ENCODE data around the gene CTTN. TPM values are rescaled to one million over a fixed set of nuclear protein-coding genes. Genes with fewer than 3 reads are reported as not detected.

Gene CTTN
- polyA plus RNA-seq (2013, experiment 1 of 2), result 116 TPM
- polyA plus RNA-seq (2013, experiment 2 of 2), result 115 TPM

DNA sequence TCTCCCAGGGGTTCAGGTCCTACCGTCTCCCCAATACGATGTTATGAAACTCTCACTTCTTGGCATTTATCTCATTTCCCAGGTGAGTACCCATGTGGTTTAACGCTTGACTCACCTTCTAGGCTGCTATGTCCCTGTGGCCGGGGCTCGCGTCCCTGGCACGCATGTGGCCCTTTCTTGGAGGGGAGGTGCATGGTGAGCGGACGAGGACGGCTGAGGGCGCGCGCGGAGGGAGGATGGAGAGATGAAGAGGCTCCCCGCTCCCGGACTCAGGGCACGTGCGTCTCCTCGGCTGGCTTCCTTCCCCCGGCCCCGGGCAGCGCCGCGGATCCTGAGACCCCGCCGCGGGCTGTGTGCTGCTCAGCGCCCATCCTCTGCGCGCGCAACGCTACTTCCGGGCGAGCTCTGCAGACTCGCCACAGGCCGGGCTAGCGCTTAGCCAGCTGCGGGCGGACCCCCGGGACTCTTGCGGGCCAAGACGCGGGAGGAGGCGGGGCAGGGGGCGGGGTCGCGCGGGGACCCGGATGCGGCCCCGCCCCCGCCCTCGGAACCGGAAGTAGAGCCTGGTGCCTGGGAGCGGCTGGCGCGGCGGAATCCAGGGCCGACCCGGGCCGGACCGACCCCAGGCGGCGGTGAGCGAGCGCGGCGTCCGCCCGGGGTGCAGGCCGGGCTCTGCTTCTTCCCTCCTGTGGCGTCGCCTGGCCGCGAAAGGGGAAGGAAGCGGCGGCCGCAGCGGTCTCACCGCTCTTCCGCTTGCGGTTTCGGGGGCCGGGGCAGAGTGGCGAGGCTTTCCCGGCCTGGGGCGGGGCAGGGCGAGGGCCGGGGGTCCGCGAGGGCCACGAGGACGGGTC, at the start of gene CTTN:
Gene CTTN (plus strand): TSS at position 547 of the 851 bp plus-strand sequence. CDS start 8,769 bp downstream, outside the sequence.
- H3K27ac ChIP-seq (ENCODE audit: low read depth, low read length), result peak within 1 kb of the TSS; percentile 41
- H3K4me2 ChIP-seq (ENCODE audit: low read length), result peak within 1 kb of the TSS; percentile 81
- H4K5ac ChIP-seq (ENCODE audit: low read length), result no peak within 1 kb of the TSS
- H2BK120ac ChIP-seq (ENCODE audit: low read depth, low read length), result peak within 1 kb of the TSS; percentile 69
- H3K56ac ChIP-seq (ENCODE audit: low read length), result peak within 1 kb of the TSS; percentile 95
- H3K4me1 ChIP-seq (ENCODE audit: control insufficient read depth, low read depth, low read length), result peaks cover 8% of the 10 kb centered on the region
- peak within 1 kb of the TSS; percentile 89 for H3K4me3 ChIP-seq (ENCODE audit: low read length)
- no peak within 1 kb of the TSS for H2BK15ac ChIP-seq (replicated peaks; ENCODE audit: low read depth)
- H3K4ac ChIP-seq (ENCODE audit: low read depth, low read length), result peak within 1 kb of the TSS; percentile 99
- peaks cover 51% of the 10 kb centered on the region for H3K79me2 ChIP-seq (ENCODE audit: control insufficient read depth, insufficient read depth, low read length)
- peak within 1 kb of the TSS; percentile 99 for H3K18ac ChIP-seq (ENCODE audit: low read length)
- peaks cover 4% of the 10 kb centered on the region for H3K36me3 ChIP-seq (ENCODE audit: control insufficient read depth, insufficient read depth, low read length)
- peak; percentile 96 for DNase-seq
- H2BK5ac ChIP-seq (ENCODE audit: low read length), result no peak within 1 kb of the TSS
- H4K8ac ChIP-seq (ENCODE audit: low read depth, low read length), result peak within 1 kb of the TSS; percentile 87
- no CpG with 5 or more reads among the region's 93 CpGs for WGBS (ENCODE audit: extremely low coverage, insufficient coverage, low lambda C conversion rate)
- H2AK5ac ChIP-seq (ENCODE audit: low read length), result no peak within 1 kb of the TSS
- H3K9ac ChIP-seq (ENCODE audit: low read length), result peak within 1 kb of the TSS; percentile 95
- H3K27me3 ChIP-seq (ENCODE audit: insufficient read depth, low read length, poor library complexity), result no peaks in the 10 kb centered on the region
- no peak within 1 kb of the TSS for H3K23ac ChIP-seq (ENCODE audit: low read length)
- H3K79me1 ChIP-seq (ENCODE audit: low read length), result peaks cover 31% of the 10 kb centered on the region

DNA sequence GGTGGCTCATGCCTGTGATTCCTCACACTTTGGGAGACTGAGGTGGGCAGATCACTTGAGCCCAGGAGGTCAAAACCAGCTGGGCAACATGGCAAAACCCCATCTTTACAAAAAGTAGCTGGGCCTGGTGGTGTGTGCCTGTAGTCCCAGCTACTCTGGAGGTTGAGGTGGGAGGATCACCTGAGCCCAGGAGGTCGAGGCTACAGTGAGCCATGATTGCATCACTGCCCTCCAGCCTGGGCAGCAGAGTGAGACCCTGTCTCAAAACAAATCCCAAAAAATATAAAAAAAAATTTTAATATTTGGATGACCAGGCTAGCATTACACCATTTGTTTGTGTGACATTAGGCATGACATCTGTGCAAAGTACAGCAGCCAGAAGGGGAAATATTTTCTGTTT, 49.7 kb upstream of the CTTN start:
- WGBS (ENCODE audit: extremely low coverage, insufficient coverage, low lambda C conversion rate), result no CpG with 5 or more reads among the region's 1 CpG
- no peak overlapping the region for H3K56ac ChIP-seq (ENCODE audit: low read length)
- no peak overlapping the region for H2AK5ac ChIP-seq (ENCODE audit: low read length)
- no peak overlapping the region for H2BK120ac ChIP-seq (ENCODE audit: low read depth, low read length)
- H3K23ac ChIP-seq (ENCODE audit: low read length), result no peak overlapping the region
- no peak overlapping the region for H2BK15ac ChIP-seq (replicated peaks; ENCODE audit: low read depth)
- H3K4me3 ChIP-seq (ENCODE audit: low read length), result no peak overlapping the region
- H3K18ac ChIP-seq (ENCODE audit: low read length), result no peak overlapping the region
- H4K5ac ChIP-seq (ENCODE audit: low read length), result no peak overlapping the region
- H3K36me3 ChIP-seq (ENCODE audit: control insufficient read depth, insufficient read depth, low read length), result peaks cover 11% of the 10 kb centered on the region
- H2BK5ac ChIP-seq (ENCODE audit: low read length), result no peak overlapping the region
- no peaks in the 10 kb centered on the region for H3K79me2 ChIP-seq (ENCODE audit: control insufficient read depth, insufficient read depth, low read length)
- no peak overlapping the region for H3K4ac ChIP-seq (ENCODE audit: low read depth, low read length)
- H3K27me3 ChIP-seq (ENCODE audit: insufficient read depth, low read length, poor library complexity), result no peaks in the 10 kb centered on the region
- DNase-seq, result no peak
- H3K4me2 ChIP-seq (ENCODE audit: low read length), result no peak overlapping the region
- H3K4me1 ChIP-seq (ENCODE audit: control insufficient read depth, low read depth, low read length), result no peaks in the 10 kb centered on the region
- H3K27ac ChIP-seq (ENCODE audit: low read depth, low read length), result no peak overlapping the region
- no peak overlapping the region for H4K8ac ChIP-seq (ENCODE audit: low read depth, low read length)
- H3K9ac ChIP-seq (ENCODE audit: low read length), result no peak overlapping the region
- peaks cover 2% of the 10 kb centered on the region for H3K79me1 ChIP-seq (ENCODE audit: low read length)

DNA sequence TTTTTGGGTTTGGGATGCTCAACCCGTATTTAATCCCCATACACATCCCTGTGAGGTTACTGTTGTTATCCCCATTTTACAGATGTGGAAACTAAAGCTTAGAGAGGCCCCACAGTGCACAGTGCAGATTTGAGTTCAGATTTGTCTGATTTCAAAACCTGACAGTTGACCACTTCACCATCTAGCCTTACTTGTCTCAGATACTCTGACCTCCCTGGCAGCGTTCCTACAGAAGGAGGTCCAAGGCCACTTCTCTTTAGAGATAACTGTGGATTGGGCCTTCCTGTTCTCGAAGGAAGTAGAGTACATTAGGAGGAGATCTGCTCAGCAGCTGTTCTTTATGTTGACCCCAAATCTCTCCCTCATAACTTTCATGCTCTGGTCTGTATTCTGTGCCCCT, 46.7 kb upstream of the CTTN start:
- Histone ChIP-seq H3K4me2 (ENCODE audit: low read length) (no peak overlapping the region), H3K79me2 (ENCODE audit: control insufficient read depth, insufficient read depth, low read length) (no peaks in the 10 kb centered on the region), H3K27ac (ENCODE audit: low read depth, low read length) (no peak overlapping the region), H3K4me1 (ENCODE audit: control insufficient read depth, low read depth, low read length) (no peaks in the 10 kb centered on the region), H3K4ac (ENCODE audit: low read depth, low read length) (no peak overlapping the region), H2BK120ac (ENCODE audit: low read depth, low read length) (no peak overlapping the region), H4K5ac (ENCODE audit: low read length) (no peak overlapping the region), H3K36me3 (ENCODE audit: control insufficient read depth, insufficient read depth, low read length) (peaks cover 21% of the 10 kb centered on the region), H3K23ac (ENCODE audit: low read length) (no peak overlapping the region), H3K9ac (ENCODE audit: low read length) (no peak overlapping the region), H2BK5ac (ENCODE audit: low read length) (no peak overlapping the region), H3K79me1 (ENCODE audit: low read length) (peaks cover 2% of the 10 kb centered on the region), H3K56ac (ENCODE audit: low read length) (no peak overlapping the region), H3K4me3 (ENCODE audit: low read length) (no peak overlapping the region), H4K8ac (ENCODE audit: low read depth, low read length) (no peak overlapping the region), H2AK5ac (ENCODE audit: low read length) (no peak overlapping the region), H3K27me3 (ENCODE audit: insufficient read depth, low read length, poor library complexity) (no peaks in the 10 kb centered on the region), H3K18ac (ENCODE audit: low read length) (no peak overlapping the region), H2BK15ac (replicated peaks; ENCODE audit: low read depth) (no peak overlapping the region)
- DNase-seq, result no peak
- no CpG with 5 or more reads among the region's 3 CpGs for WGBS (ENCODE audit: extremely low coverage, insufficient coverage, low lambda C conversion rate)

DNA sequence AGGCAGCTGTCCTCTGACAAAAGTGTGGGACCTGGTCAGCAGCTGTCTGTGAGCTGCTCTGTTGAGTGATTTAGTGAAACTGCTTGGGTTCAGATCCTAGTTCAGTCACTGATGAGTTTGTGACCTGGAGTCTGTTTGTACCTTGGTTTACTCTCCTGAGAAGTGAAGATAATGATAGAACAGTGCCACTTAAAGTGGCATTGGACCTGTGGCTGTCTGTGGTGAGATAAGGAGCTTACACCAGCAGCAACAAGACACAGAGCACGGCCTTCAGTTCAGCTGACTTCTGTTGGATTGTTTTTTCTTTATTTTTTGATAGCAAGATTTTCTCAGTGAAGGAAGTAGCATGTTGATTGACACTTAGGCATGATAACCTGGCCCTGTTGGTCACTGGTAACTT, 46.2 kb upstream of the CTTN start:
- Histone ChIP-seq H3K79me2 (ENCODE audit: control insufficient read depth, insufficient read depth, low read length) (no peaks in the 10 kb centered on the region), H3K4me2 (ENCODE audit: low read length) (no peak overlapping the region), H2BK5ac (ENCODE audit: low read length) (no peak overlapping the region), H3K56ac (ENCODE audit: low read length) (no peak overlapping the region), H4K5ac (ENCODE audit: low read length) (no peak overlapping the region), H2BK120ac (ENCODE audit: low read depth, low read length) (no peak overlapping the region), H3K79me1 (ENCODE audit: low read length) (peaks cover 2% of the 10 kb centered on the region), H3K18ac (ENCODE audit: low read length) (no peak overlapping the region), H2AK5ac (ENCODE audit: low read length) (no peak overlapping the region), H4K8ac (ENCODE audit: low read depth, low read length) (no peak overlapping the region), H3K36me3 (ENCODE audit: control insufficient read depth, insufficient read depth, low read length) (peaks cover 23% of the 10 kb centered on the region), H3K4ac (ENCODE audit: low read depth, low read length) (no peak overlapping the region), H3K23ac (ENCODE audit: low read length) (no peak overlapping the region), H3K27me3 (ENCODE audit: insufficient read depth, low read length, poor library complexity) (no peaks in the 10 kb centered on the region), H2BK15ac (replicated peaks; ENCODE audit: low read depth) (no peak overlapping the region), H3K4me3 (ENCODE audit: low read length) (no peak overlapping the region), H3K9ac (ENCODE audit: low read length) (no peak overlapping the region), H3K27ac (ENCODE audit: low read depth, low read length) (no peak overlapping the region), H3K4me1 (ENCODE audit: control insufficient read depth, low read depth, low read length) (no peaks in the 10 kb centered on the region)
- DNase-seq, result no peak
- WGBS (ENCODE audit: extremely low coverage, insufficient coverage, low lambda C conversion rate), result no CpG with 5 or more reads among the region's 1 CpG

DNA sequence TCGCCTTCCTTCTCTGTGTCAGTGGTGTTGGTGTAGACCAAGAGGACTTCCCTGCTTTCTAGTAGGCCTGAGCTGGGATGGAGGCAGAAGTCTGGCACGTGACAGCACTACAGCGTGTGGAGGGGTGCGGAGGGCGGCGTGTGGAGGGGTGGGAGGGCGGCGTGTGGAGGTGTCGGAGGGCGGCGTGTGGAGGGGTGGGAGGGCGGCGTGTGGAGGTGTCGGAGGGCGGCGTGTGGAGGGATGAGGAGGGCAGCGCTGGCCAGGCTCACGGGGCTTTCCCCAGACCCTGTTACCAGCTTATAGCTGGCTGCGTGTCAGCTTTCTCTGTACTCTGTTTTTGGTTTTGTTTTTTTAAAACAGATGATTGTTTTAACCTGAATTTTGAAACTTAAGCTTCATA, 45.7 kb upstream of the CTTN start:
- H2AK5ac ChIP-seq (ENCODE audit: low read length), result no peak overlapping the region
- peaks cover 2% of the 10 kb centered on the region for H3K79me1 ChIP-seq (ENCODE audit: low read length)
- no peaks in the 10 kb centered on the region for H3K4me1 ChIP-seq (ENCODE audit: control insufficient read depth, low read depth, low read length)
- peaks cover 23% of the 10 kb centered on the region for H3K36me3 ChIP-seq (ENCODE audit: control insufficient read depth, insufficient read depth, low read length)
- H3K23ac ChIP-seq (ENCODE audit: low read length), result no peak overlapping the region
- H3K9ac ChIP-seq (ENCODE audit: low read length), result no peak overlapping the region
- H3K18ac ChIP-seq (ENCODE audit: low read length), result no peak overlapping the region
- no peaks in the 10 kb centered on the region for H3K27me3 ChIP-seq (ENCODE audit: insufficient read depth, low read length, poor library complexity)
- no peak overlapping the region for H3K4me3 ChIP-seq (ENCODE audit: low read length)
- H3K79me2 ChIP-seq (ENCODE audit: control insufficient read depth, insufficient read depth, low read length), result no peaks in the 10 kb centered on the region
- H4K5ac ChIP-seq (ENCODE audit: low read length), result no peak overlapping the region
- no peak overlapping the region for H3K4ac ChIP-seq (ENCODE audit: low read depth, low read length)
- H2BK120ac ChIP-seq (ENCODE audit: low read depth, low read length), result no peak overlapping the region
- DNase-seq, result no peak
- H2BK5ac ChIP-seq (ENCODE audit: low read length), result no peak overlapping the region
- no peak overlapping the region for H3K27ac ChIP-seq (ENCODE audit: low read depth, low read length)
- no CpG with 5 or more reads among the region's 19 CpGs for WGBS (ENCODE audit: extremely low coverage, insufficient coverage, low lambda C conversion rate)
- no peak overlapping the region for H4K8ac ChIP-seq (ENCODE audit: low read depth, low read length)
- no peak overlapping the region for H2BK15ac ChIP-seq (replicated peaks; ENCODE audit: low read depth)
- no peak overlapping the region for H3K4me2 ChIP-seq (ENCODE audit: low read length)
- no peak overlapping the region for H3K56ac ChIP-seq (ENCODE audit: low read length)
